GM19468 (cell line): Measurements from ENCODE around the gene HOXD1.

Experiments
- ATAC-seq: cut with Tn5 transposase; IDR thresholded peaks from one replicate; pipeline ENCODE4 v1.9.1; 2021; ENCODE audit warnings: mild to moderate bottlenecking, moderate library complexity, moderate number of reproducible peaks; ENCODE audit not compliant: unreplicated experiment; ENCODE audit errors: extremely low read depth

The HOXD1 gene

GRCh38 chr2:176152350-176153181, 35.9 kb upstream of the HOXD1 start:
- no peak for ATAC-seq

- no peak for ATAC-seq
These were observed 33.8 kb upstream of the HOXD1 start for GRCh38 chr2:176154576-176155252.

GRCh38 chr2:176155356-176156044, 33.0 kb upstream of the HOXD1 start:
- ATAC-seq = no peak

- ATAC-seq = no peak
These were observed 32.1 kb upstream of the HOXD1 start for GRCh38 chr2:176156301-176156806.

GRCh38 chr2:176156807-176157498, 31.5 kb upstream of the HOXD1 start, which contains the start of gene HOXD3:
Gene HOXD3, plus strand, starts transcription at chr2:176157307. Its CDS starts 11,808 bp downstream, at chr2:176169115.
- no peak for ATAC-seq

- ATAC-seq = no peak
These were observed 30.8 kb upstream of the HOXD1 start for GRCh38 chr2:176157499-176158185.

GRCh38 chr2:176158186-176158591, 30.3 kb upstream of the HOXD1 start:
- no peak for ATAC-seq

- no peak for ATAC-seq
These were observed 29.4 kb upstream of the HOXD1 start for GRCh38 chr2:176158855-176159662.

GRCh38 chr2:176159663-176160250, 28.7 kb upstream of the HOXD1 start:
- ATAC-seq = no peak

GRCh38 chr2:176160251-176160985, 28.1 kb upstream of the HOXD1 start:
- ATAC-seq = no peak

- no peak for ATAC-seq
These were observed 27.3 kb upstream of the HOXD1 start for GRCh38 chr2:176160986-176161824.

GRCh38 chr2:176161825-176162626, 26.4 kb upstream of the HOXD1 start:
- ATAC-seq = no peak

- no peak for ATAC-seq
These were observed 25.4 kb upstream of the HOXD1 start for GRCh38 chr2:176162911-176163671.

GRCh38 chr2:176163672-176164056, 24.8 kb upstream of the HOXD1 start:
- ATAC-seq = no peak

- no peak for ATAC-seq
These were observed 24.3 kb upstream of the HOXD1 start for GRCh38 chr2:176164201-176164600.
